Measurements from ENCODE around the gene LTBP1. TPM values are rescaled to one million over a fixed set of nuclear protein-coding genes. Genes with fewer than 3 reads are reported as not detected.

The LTBP1 gene
- total and polyA plus RNA-seq, 8 donors = 11.0 to 134 (median 25.6) TPM

DNA sequence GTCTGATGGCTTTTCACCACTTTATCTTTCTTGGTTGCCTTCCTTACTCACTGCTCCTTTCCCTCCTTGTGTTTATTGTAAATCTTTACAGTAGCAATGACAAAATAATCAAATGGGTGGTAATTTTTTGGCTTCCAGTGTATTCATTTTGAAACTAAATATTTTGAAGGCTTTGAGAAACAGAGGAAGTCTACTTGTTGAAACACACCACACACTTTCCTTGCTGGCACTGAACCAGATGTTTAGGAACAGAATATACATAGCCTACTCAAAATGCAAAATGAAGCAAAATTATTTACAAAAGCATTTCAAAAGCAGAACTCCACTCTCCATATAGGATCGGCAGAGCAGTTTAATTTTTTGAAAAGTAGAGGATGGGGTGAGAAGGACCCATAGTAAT is 189.8 kb downstream of the LTBP1 start:
- no peaks in the 10 kb centered on the region for H3K9me3 ChIP-seq
- 40 to 84% (median 64%) methylated on average over 1 of the region's 1 CpG for WGBS, 5 donors
- intact Hi-C loops (cut with DNase I; ENCODE audit: low total_unique reads) = no loop called here
- peak in 1 of 2 donors; percentile 38 for DNase-seq
- peak overlapping the region in 3 of 4 donors; percentile 40 to 43 (median 43) for H3K4me3 ChIP-seq
- peaks cover 9 to 40% (median 18%) of the 10 kb centered on the region in 4 donors for H3K4me1 ChIP-seq
- no peak for TF ChIP-seq POLR2A (IDR thresholded peaks at IDR 0.05)
- H3K27ac ChIP-seq = peak overlapping the region in 4 of 5 donors; percentile 74 to 87 (median 82)
- no peaks in the 10 kb centered on the region for H3K36me3 ChIP-seq
- H3K27me3 ChIP-seq = no peaks in the 10 kb centered on the region

DNA sequence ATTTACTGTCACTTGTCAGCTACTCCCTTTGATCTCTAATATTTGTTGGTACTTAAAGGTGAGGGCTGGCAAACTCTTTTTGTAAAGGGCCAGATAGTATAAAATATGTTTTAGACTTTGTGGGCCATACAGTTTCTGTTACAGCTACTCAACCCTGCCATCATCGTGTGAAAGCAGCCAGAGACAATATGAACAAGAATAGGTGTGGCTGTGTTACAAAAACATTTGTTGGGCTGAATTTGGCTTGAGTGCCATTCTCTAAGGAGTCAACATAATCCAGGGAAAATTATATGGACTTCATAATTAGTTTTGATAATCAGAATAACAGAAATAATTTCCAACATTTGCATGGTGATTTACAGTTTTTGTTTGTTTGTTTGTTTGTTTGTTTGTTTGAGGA is 190.6 kb downstream of the LTBP1 start:
- intact Hi-C loops (cut with DNase I; ENCODE audit: low total_unique reads) = no loop called here
- no peak for TF ChIP-seq POLR2A (IDR thresholded peaks at IDR 0.05)
- TF ChIP-seq POLR2AphosphoS5 (IDR thresholded peaks at IDR 0.05) = no peak
- no peak for TF ChIP-seq EP300 (IDR thresholded peaks at IDR 0.05)
- TF ChIP-seq, protein P1, sequence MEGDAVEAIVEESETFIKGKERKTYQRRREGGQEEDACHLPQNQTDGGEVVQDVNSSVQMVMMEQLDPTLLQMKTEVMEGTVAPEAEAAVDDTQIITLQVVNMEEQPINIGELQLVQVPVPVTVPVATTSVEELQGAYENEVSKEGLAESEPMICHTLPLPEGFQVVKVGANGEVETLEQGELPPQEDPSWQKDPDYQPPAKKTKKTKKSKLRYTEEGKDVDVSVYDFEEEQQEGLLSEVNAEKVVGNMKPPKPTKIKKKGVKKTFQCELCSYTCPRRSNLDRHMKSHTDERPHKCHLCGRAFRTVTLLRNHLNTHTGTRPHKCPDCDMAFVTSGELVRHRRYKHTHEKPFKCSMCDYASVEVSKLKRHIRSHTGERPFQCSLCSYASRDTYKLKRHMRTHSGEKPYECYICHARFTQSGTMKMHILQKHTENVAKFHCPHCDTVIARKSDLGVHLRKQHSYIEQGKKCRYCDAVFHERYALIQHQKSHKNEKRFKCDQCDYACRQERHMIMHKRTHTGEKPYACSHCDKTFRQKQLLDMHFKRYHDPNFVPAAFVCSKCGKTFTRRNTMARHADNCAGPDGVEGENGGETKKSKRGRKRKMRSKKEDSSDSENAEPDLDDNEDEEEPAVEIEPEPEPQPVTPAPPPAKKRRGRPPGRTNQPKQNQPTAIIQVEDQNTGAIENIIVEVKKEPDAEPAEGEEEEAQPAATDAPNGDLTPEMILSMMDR (IDR thresholded peaks at IDR 0.05) = no peak
- Histone ChIP-seq H3K4me3 (peak overlapping the region in 1 of 4 donors; percentile 43), H3K36me3 (no peaks in the 10 kb centered on the region), H3K9me3 (no peaks in the 10 kb centered on the region), H3K4me1 (peaks cover 9 to 47% (median 18%) of the 10 kb centered on the region in 4 donors), H3K27ac (peak overlapping the region in 3 of 5 donors; percentile 43 to 87 (median 84)), H3K27me3 (no peaks in the 10 kb centered on the region)
- no peak for DNase-seq
- 43 to 63% (median 54%) methylated on average over 1 of the region's 1 CpG for WGBS, 5 donors

DNA sequence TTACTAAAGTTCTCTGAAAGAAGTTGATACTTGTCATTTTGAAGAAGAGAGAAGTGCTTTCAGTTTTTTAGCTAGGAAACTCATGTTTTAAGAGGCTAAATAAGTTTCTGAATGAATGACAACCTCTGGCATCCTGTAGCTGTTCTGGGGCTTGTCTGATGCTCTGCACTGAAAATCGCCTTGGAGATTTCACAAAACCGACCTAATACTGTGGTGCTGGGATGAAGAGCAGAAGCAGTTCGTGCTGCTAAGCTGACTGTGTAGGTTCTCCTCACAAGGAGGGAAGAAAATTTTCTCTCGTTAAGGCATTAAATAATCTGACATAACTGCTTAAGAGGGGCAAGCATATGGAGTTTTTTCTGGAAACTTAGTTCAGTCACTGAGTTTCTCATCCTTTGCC is 193.2 kb downstream of the LTBP1 start:
- intact Hi-C loops (cut with DNase I; ENCODE audit: low total_unique reads) = no loop called here
- H3K9me3 ChIP-seq = no peaks in the 10 kb centered on the region
- H3K27me3 ChIP-seq = no peaks in the 10 kb centered on the region
- no peaks in the 10 kb centered on the region for H3K36me3 ChIP-seq
- WGBS, 5 donors = 79 to 92% (median 86%) methylated on average over 4 of the region's 4 CpGs
- DNase-seq = no peak
- H3K4me1 ChIP-seq = peaks cover 0 to 45% (median 17%) of the 10 kb centered on the region in 4 donors
- TF ChIP-seq POLR2AphosphoS5 (IDR thresholded peaks at IDR 0.05) (no peak), EP300 (IDR thresholded peaks at IDR 0.05) (no peak), POLR2A (IDR thresholded peaks at IDR 0.05) (no peak)
- TF ChIP-seq, protein P1 (IDR thresholded peaks at IDR 0.05) = no peak
- peak overlapping the region in 3 of 5 donors; percentile 14 to 75 (median 21) for H3K27ac ChIP-seq
- no peak overlapping the region for H3K4me3 ChIP-seq

DNA sequence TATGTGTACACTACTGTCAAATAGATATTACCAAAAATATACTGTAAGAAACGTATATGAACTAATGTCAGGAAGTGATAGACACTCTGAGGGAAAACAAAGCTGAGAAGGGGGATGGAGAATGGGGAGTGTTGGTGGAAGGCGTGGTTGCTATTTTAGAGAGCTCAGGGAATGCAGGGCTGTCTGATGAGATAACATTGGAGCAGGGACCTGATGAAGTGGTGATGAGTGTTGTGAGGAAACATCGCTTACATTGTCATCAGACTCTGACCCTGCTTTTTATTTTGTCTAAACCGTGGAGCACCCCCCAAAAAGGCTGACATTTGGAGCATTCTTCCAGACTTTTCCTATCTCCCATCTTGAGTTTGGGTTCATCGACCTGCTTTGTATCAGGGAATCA is 194.7 kb downstream of the LTBP1 start:
- Histone ChIP-seq H3K27me3 (no peaks in the 10 kb centered on the region), H3K27ac (peak overlapping the region in 2 of 5 donors; percentile 62 to 75), H3K4me3 (no peak overlapping the region), H3K36me3 (no peaks in the 10 kb centered on the region), H3K4me1 (peaks cover 0 to 48% (median 19%) of the 10 kb centered on the region in 4 donors), H3K9me3 (no peaks in the 10 kb centered on the region)
- no peak for DNase-seq
- intact Hi-C loops (cut with DNase I; ENCODE audit: low total_unique reads) = no loop called here
- TF ChIP-seq POLR2A (IDR thresholded peaks at IDR 0.05) = no peak
- TF ChIP-seq POLR2AphosphoS5 (IDR thresholded peaks at IDR 0.05) = no peak
- TF ChIP-seq EP300 (IDR thresholded peaks at IDR 0.05) = no peak
- TF ChIP-seq, protein P1 (IDR thresholded peaks at IDR 0.05) = no peak
- WGBS, 5 donors = 77 to 91% (median 87%) methylated on average over 5 of the region's 5 CpGs

DNA sequence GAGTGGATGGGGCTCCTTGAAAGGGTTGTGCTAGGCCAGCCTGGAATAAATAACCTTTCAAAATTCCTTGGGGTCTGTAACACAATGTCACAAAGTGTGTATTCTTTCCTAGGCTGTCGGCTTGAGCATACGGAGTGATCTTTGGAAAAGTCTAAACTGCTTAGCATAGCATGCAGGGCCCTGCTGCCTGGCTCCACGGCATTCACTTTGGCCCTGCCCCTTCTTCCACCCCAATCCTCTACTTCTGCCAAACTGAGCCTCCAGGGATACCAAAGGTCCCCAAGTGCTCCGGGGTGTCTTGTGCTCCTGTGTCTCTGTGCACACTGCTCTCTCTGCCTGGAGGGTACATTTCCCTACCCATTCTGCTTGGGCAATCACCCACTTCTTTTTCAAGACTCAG is 196.1 kb downstream of the LTBP1 start:
- peak in 1 of 2 donors; percentile 28 for DNase-seq
- 55 to 91% (median 82%) methylated on average over 4 of the region's 4 CpGs for WGBS, 5 donors
- H3K4me3 ChIP-seq = no peak overlapping the region
- peaks cover 0 to 45% (median 23%) of the 10 kb centered on the region in 4 donors for H3K4me1 ChIP-seq
- intact Hi-C loops (cut with DNase I; ENCODE audit: low total_unique reads) = no loop called here
- H3K27ac ChIP-seq = peak overlapping the region in 4 of 5 donors; percentile 20 to 75 (median 44)
- peaks cover 0 to 5% (median 0%) of the 10 kb centered on the region in 4 donors for H3K36me3 ChIP-seq
- no peak for TF ChIP-seq POLR2A (IDR thresholded peaks at IDR 0.05)
- no peak for TF ChIP-seq EP300 (IDR thresholded peaks at IDR 0.05)
- TF ChIP-seq, protein P1 (IDR thresholded peaks at IDR 0.05) = no peak
- no peak for TF ChIP-seq POLR2AphosphoS5 (IDR thresholded peaks at IDR 0.05)
- no peaks in the 10 kb centered on the region for H3K27me3 ChIP-seq
- no peaks in the 10 kb centered on the region for H3K9me3 ChIP-seq
